Gastroesophageal sphincter (tissue), 4 donors: Measurements from ENCODE around the gene PROZ. TPM values are rescaled to one million over a fixed set of nuclear protein-coding genes. Genes with fewer than 3 reads are reported as not detected.
A peak's percentile ranks its signal among the peaks of the same experiment; 100 is the strongest.

ENCODE experiments used
- ATAC-seq: fragments of 150-250 bp; one replicate; pipeline ENCODE4 v1.9.1; 2016; ENCODE audit warnings: mild to moderate bottlenecking, moderate library complexity
- H3K27ac ChIP-seq, 4 donors: fragments of 200-600 bp; sonication (generic) in 3 of 4; 1 replicate in 3 of 4; 2 replicates in 1 of 4; pipeline ENCODE4 v1.5.1; 2016 to 2019
- H3K27me3 ChIP-seq: fragments of 200-600 bp; sonication (generic); one replicate; pipeline ENCODE4 v1.5.1; 2019
- H3K36me3 ChIP-seq, 2 donors: fragments of 200-600 bp; sonication (generic); one replicate each; pipeline ENCODE4 v1.5.1; 2019; ENCODE audit warnings: control low read depth in 1 of 2
- H3K4me1 ChIP-seq, 3 donors: fragments of 200-600 bp; sonication (generic); 1 replicate in 2 of 3; 2 replicates in 1 of 3; pipeline ENCODE4 v1.5.1; 2016 to 2019; ENCODE audit warnings: control low read depth in 2 of 3
- H3K4me3 ChIP-seq, 2 donors: fragments of 200-600 bp; sonication (generic); one replicate each; pipeline ENCODE4 v1.5.1; 2019; ENCODE audit warnings: mild to moderate bottlenecking in 1 of 2, moderate library complexity in 1 of 2
- H3K9me3 ChIP-seq, 3 donors: fragments of 200-600 bp; sonication (generic); one replicate each; pipeline ENCODE4 v1.5.1; 2017 to 2019; ENCODE audit warnings: control low read depth in 2 of 3
- EP300 ChIP-seq: sonication (generic); formaldehyde crosslinking; IDR thresholded peaks from one replicate; pipeline ENCODE4 v1.6.1; 2017; ENCODE audit warnings: antibody characterized with exemption, mild to moderate bottlenecking
- POLR2A ChIP-seq, 2 donors: fragments of 450-650 bp; IDR thresholded peaks; one replicate each; pipeline ENCODE4 v1.6.1; 2017; ENCODE audit warnings: antibody characterized with exemption in 2 of 2, mild to moderate bottlenecking in 2 of 2, moderate library complexity in 1 of 2
- POLR2AphosphoS5 ChIP-seq: sonication (generic); formaldehyde crosslinking; IDR thresholded peaks from one replicate; pipeline ENCODE4 v1.6.1; 2017; ENCODE audit warnings: antibody characterized with exemption
- WGBS, 2 donors: methylation state at CpG; one replicate each; pipeline ENCODE4 v1.1.5; 2018; ENCODE audit warnings: low coverage in 1 of 2; 5-methylcytosine and 5-hydroxymethylcytosine counted together
- total RNA-seq, 4 donors: library from RNA; depleted of rRNA; stranded (reverse); fragments of >200 nt; gene quantifications; one replicate each; pipeline ENCODE4 v1.1.0, GENCODE V29; 2016
- TF ChIP-seq, protein P1 (sequence below), 4 experiments: fragments of 200-600 bp in 2 of 4; fragments of 450-650 bp in 2 of 4; sonication (generic) in 1 of 4; IDR thresholded peaks; one replicate each; pipeline ENCODE4 v1.5.1; 2017 to 2019; ENCODE audit warnings: antibody characterized with exemption in 4 of 4, mild to moderate bottlenecking in 2 of 4, moderate library complexity in 2 of 4

Gene PROZ
- total RNA-seq, 4 donors from 2014 or later = not detected

DNA sequence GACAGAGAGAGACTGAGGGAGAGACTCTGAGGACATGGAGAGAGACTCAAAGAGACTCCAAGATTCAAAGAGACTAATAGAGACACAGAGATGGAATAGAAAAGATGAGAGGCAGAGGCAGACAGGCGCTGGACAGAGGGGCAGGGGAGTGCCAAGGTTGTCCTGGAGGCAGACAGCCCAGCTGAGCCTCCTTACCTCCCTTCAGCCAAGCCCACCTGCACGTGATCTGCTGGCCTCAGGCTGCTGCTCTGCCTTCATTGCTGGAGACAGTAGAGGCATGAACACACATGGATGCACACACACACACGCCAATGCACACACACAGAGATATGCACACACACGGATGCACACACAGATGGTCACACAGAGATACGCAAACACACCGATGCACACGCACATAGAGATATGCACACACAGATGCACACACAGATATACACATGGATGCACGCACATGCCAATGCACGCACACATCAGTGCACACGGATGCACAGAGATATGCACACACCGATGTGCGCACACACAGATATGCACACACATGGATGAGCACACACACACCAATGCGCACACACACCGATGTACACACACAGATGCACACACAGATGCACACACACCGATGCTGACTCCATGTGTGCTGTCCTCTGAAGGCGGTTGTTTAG is 39.2 kb upstream of the PROZ start:
- peaks cover 0 to 23% (median 0%) of the 10 kb centered on the region in 3 donors for H3K4me1 ChIP-seq
- 90% methylated on average over 6 of the region's 16 CpGs; no CpG with 5 or more reads in 1 of the 2 donors for WGBS, 2 donors
- H3K36me3 ChIP-seq = no peaks in the 10 kb centered on the region
- H3K27me3 ChIP-seq = peaks cover 31% of the 10 kb centered on the region
- H3K4me3 ChIP-seq = no peak overlapping the region
- no peaks in the 10 kb centered on the region for H3K9me3 ChIP-seq
- no peak overlapping the region for H3K27ac ChIP-seq
- ATAC-seq = no peak
- no peak for TF ChIP-seq POLR2A (IDR thresholded peaks at IDR 0.05)
- TF ChIP-seq EP300 = no peak
- TF ChIP-seq, protein P1, sequence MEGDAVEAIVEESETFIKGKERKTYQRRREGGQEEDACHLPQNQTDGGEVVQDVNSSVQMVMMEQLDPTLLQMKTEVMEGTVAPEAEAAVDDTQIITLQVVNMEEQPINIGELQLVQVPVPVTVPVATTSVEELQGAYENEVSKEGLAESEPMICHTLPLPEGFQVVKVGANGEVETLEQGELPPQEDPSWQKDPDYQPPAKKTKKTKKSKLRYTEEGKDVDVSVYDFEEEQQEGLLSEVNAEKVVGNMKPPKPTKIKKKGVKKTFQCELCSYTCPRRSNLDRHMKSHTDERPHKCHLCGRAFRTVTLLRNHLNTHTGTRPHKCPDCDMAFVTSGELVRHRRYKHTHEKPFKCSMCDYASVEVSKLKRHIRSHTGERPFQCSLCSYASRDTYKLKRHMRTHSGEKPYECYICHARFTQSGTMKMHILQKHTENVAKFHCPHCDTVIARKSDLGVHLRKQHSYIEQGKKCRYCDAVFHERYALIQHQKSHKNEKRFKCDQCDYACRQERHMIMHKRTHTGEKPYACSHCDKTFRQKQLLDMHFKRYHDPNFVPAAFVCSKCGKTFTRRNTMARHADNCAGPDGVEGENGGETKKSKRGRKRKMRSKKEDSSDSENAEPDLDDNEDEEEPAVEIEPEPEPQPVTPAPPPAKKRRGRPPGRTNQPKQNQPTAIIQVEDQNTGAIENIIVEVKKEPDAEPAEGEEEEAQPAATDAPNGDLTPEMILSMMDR (IDR thresholded peaks at IDR 0.05) = no peak
- TF ChIP-seq POLR2AphosphoS5 = no peak

- Histone ChIP-seq H3K4me3 (no peak overlapping the region), H3K27me3 (peaks cover 26% of the 10 kb centered on the region), H3K4me1 (peaks cover 0 to 23% (median 0%) of the 10 kb centered on the region in 3 donors), H3K9me3 (no peaks in the 10 kb centered on the region), H3K27ac (no peak overlapping the region), H3K36me3 (no peaks in the 10 kb centered on the region)
- TF ChIP-seq POLR2A (IDR thresholded peaks at IDR 0.05) = no peak
- no peak for TF ChIP-seq EP300
- TF ChIP-seq, protein P1 (IDR thresholded peaks at IDR 0.05) = no peak
- TF ChIP-seq POLR2AphosphoS5 = no peak
- no peak for ATAC-seq
- WGBS, 2 donors = 88 to 100% methylated on average over 1 to 7 of the region's 7 CpGs
Measured at GRCh38 chr13:113119822-113120189, 38.6 kb upstream of the PROZ start.

GRCh38 chr13:113120300-113121182 is 37.9 kb upstream of the PROZ start:
- Histone ChIP-seq H3K4me1 (peaks cover 0 to 23% (median 0%) of the 10 kb centered on the region in 3 donors), H3K27me3 (peaks cover 23% of the 10 kb centered on the region), H3K27ac (no peak overlapping the region), H3K36me3 (no peaks in the 10 kb centered on the region), H3K9me3 (no peaks in the 10 kb centered on the region), H3K4me3 (no peak overlapping the region)
- no peak for TF ChIP-seq POLR2A (IDR thresholded peaks at IDR 0.05)
- no peak for TF ChIP-seq EP300
- TF ChIP-seq, protein P1 (IDR thresholded peaks at IDR 0.05) = no peak
- TF ChIP-seq POLR2AphosphoS5 = no peak
- 84 to 100% methylated on average over 1 to 8 of the region's 19 CpGs for WGBS, 2 donors
- no peak for ATAC-seq

GRCh38 chr13:113121183-113121927 is 37.1 kb upstream of the PROZ start:
- peaks cover 0 to 23% (median 0%) of the 10 kb centered on the region in 3 donors for H3K4me1 ChIP-seq
- no CpG with 5 or more reads among the region's 24 CpGs for WGBS, 2 donors
- peak overlapping the region in 1 of 4 donors; percentile 57 for H3K27ac ChIP-seq
- no peaks in the 10 kb centered on the region for H3K9me3 ChIP-seq
- no peak overlapping the region for H3K4me3 ChIP-seq
- H3K27me3 ChIP-seq = peaks cover 21% of the 10 kb centered on the region
- ATAC-seq = no peak
- no peaks in the 10 kb centered on the region for H3K36me3 ChIP-seq
- TF ChIP-seq POLR2AphosphoS5 (no peak), EP300 (no peak), POLR2A (IDR thresholded peaks at IDR 0.05) (no peak)
- TF ChIP-seq, protein P1 (IDR thresholded peaks at IDR 0.05) = no peak
